Measurements from ENCODE around the gene ACSM3. TPM values are rescaled to one million over a fixed set of nuclear protein-coding genes. Genes with fewer than 3 reads are reported as not detected.
"Not testable (repeated sequence)": the region's sequence is repeated elsewhere in the genome, so short reads cannot be mapped to it uniquely, and the experiment has no call there.

ACSM3 gene
- total RNA-seq, 1 donor from 2014 or later = not detected

- not testable (repeated sequence) for DNase-seq (ENCODE audit: low read depth in 2 of 2)
These were observed 8.0 kb upstream of the ACSM3 start for GRCh38 chr16:20755799-20756198.

- DNase-seq (ENCODE audit: low read depth in 2 of 2) = no peak
These were observed 3.5 kb upstream of the ACSM3 start for GRCh38 chr16:20760346-20760745.

GRCh38 chr16:20761175-20761574 is 2.6 kb upstream of the ACSM3 start:
- no peak for DNase-seq (ENCODE audit: low read depth in 2 of 2)

- no peak for DNase-seq (ENCODE audit: low read depth in 2 of 2)
These were observed 1.2 kb upstream of the ACSM3 start for GRCh38 chr16:20762404-20763123.

- not testable (repeated sequence) for DNase-seq (ENCODE audit: low read depth in 2 of 2)
These were observed 634 bp downstream of the ACSM3 start for GRCh38 chr16:20764448-20764847.

GRCh38 chr16:20765732-20766131 is 1.9 kb downstream of the ACSM3 start:
- no peak for DNase-seq (ENCODE audit: low read depth in 2 of 2)

- DNase-seq (ENCODE audit: low read depth in 2 of 2) = no peak
These were observed 2.5 kb downstream of the ACSM3 start for GRCh38 chr16:20766294-20766693.

- no peak for DNase-seq (ENCODE audit: low read depth in 2 of 2)
These were observed 3.8 kb downstream of the ACSM3 start for GRCh38 chr16:20767577-20767976.

- no peak for DNase-seq (ENCODE audit: low read depth in 2 of 2)
These were observed 4.3 kb downstream of the ACSM3 start for GRCh38 chr16:20768121-20768520.

- no peak for DNase-seq (ENCODE audit: low read depth in 2 of 2)
These were observed 5.0 kb downstream of the ACSM3 start for GRCh38 chr16:20768818-20769217.

GRCh38 chr16:20773679-20774078 is 9.9 kb downstream of the ACSM3 start:
- DNase-seq (ENCODE audit: low read depth in 2 of 2) = no peak

- DNase-seq (ENCODE audit: low read depth in 2 of 2) = peak; percentile 72 to 80
These were observed 11.0 kb downstream of the ACSM3 start for GRCh38 chr16:20774703-20775362.

GRCh38 chr16:20781697-20782096 is 17.9 kb downstream of the ACSM3 start:
- DNase-seq (ENCODE audit: low read depth in 2 of 2) = no peak

- no peak for DNase-seq (ENCODE audit: low read depth in 2 of 2)
These were observed 18.7 kb downstream of the ACSM3 start for GRCh38 chr16:20782470-20782869.

GRCh38 chr16:20784204-20784603 is 20.4 kb downstream of the ACSM3 start:
- no peak for DNase-seq (ENCODE audit: low read depth in 2 of 2)

GRCh38 chr16:20789130-20789529 is 25.3 kb downstream of the ACSM3 start:
- no peak for DNase-seq (ENCODE audit: low read depth in 2 of 2)

GRCh38 chr16:20791923-20792612 is 28.3 kb downstream of the ACSM3 start:
- no peak for DNase-seq (ENCODE audit: low read depth in 2 of 2)

- peak in 1 of 2 donors; percentile 12 for DNase-seq (ENCODE audit: low read depth in 2 of 2)
These were observed 34.5 kb downstream of the ACSM3 start for GRCh38 chr16:20798364-20798763.

- peak; percentile 46 to 56 for DNase-seq (ENCODE audit: low read depth in 2 of 2)
These were observed 35.8 kb downstream of the ACSM3 start for GRCh38 chr16:20799599-20799998.

GRCh38 chr16:20801278-20801677 is 37.5 kb downstream of the ACSM3 start:
- DNase-seq (ENCODE audit: low read depth in 2 of 2) = no peak

- DNase-seq (ENCODE audit: low read depth in 2 of 2) = peak in 1 of 2 donors; percentile 5
These were observed 39.4 kb downstream of the ACSM3 start for GRCh38 chr16:20803192-20803560.

- no peak for DNase-seq (ENCODE audit: low read depth in 2 of 2)
These were observed 39.9 kb downstream of the ACSM3 start for GRCh38 chr16:20803561-20804214.
